Mesenchymal stem cell (in vitro differentiated cells and primary cell): ENCODE measurements around the gene SEMA3A.

Experiments used
- DNase-seq: peaks from one replicate; pipeline ENCODE4 v3.0.0-alpha.2; 2013
- H2AFZ ChIP-seq: one replicate; pipeline ENCODE4 v1.6.1; 2013; ENCODE audit warnings: low read depth, mild to moderate bottlenecking, control low read depth, inconsistent platforms, low read length, moderate library complexity
- H2AK5ac ChIP-seq: 2 replicates; pipeline ENCODE4 v1.6.1; 2013; ENCODE audit warnings: low read length, moderate library complexity, mild to moderate bottlenecking, inconsistent platforms; ENCODE audit not compliant: severe bottlenecking
- H2BK120ac ChIP-seq: one replicate; pipeline ENCODE4 v1.6.1; 2013; ENCODE audit warnings: low read depth, mild to moderate bottlenecking, inconsistent platforms, low read length, moderate library complexity
- H2BK12ac ChIP-seq, 2 experiments: one replicate each; pipeline ENCODE4 v1.6.1; 2013; ENCODE audit warnings: inconsistent platforms in 2 of 2, low read length in 2 of 2, mild to moderate bottlenecking in 2 of 2, moderate library complexity in 2 of 2, control low read depth in 1 of 2
- H2BK15ac ChIP-seq: one replicate; pipeline ENCODE4 v1.6.1; 2013; ENCODE audit warnings: mild to moderate bottlenecking, low read depth, inconsistent platforms; ENCODE audit not compliant: poor library complexity, severe bottlenecking
- H2BK5ac ChIP-seq: 2 replicates; pipeline ENCODE4 v1.6.1; 2013; ENCODE audit warnings: low read depth, mild to moderate bottlenecking, low read length, control low read depth, inconsistent platforms; ENCODE audit not compliant: poor library complexity, severe bottlenecking
- H3K14ac ChIP-seq, 2 experiments: one replicate each; pipeline ENCODE4 v1.6.1; 2013; ENCODE audit warnings: inconsistent platforms in 2 of 2, low read length in 2 of 2, control low read depth in 1 of 2, mild to moderate bottlenecking in 1 of 2, moderate library complexity in 1 of 2
- H3K18ac ChIP-seq, 2 experiments: one replicate each; pipeline ENCODE4 v1.6.1; 2013; ENCODE audit warnings: inconsistent platforms in 2 of 2, low read length in 2 of 2, control low read depth in 1 of 2, low read depth in 1 of 2, mild to moderate bottlenecking in 1 of 2
- H3K23ac ChIP-seq, 2 experiments: one replicate each; pipeline ENCODE4 v1.6.1; 2013; ENCODE audit warnings: inconsistent platforms in 2 of 2, low read length in 2 of 2, mild to moderate bottlenecking in 2 of 2, moderate library complexity in 2 of 2, control low read depth in 1 of 2
- H3K27ac ChIP-seq: 2 replicates; pipeline ENCODE4 v1.5.1; 2013; ENCODE audit warnings: mild to moderate bottlenecking, moderate library complexity, low read length, control low read depth, inconsistent platforms; ENCODE audit not compliant: poor library complexity, severe bottlenecking
- H3K27me3 ChIP-seq, 2 experiments: 2 replicates each; pipeline versions ENCODE4 v1.6.1 to v1.7.0; 2013; ENCODE audit warnings: low read length in 2 of 2, mild to moderate bottlenecking in 2 of 2, moderate library complexity in 2 of 2, control low read depth in 1 of 2, inconsistent platforms in 1 of 2; ENCODE audit not compliant: control insufficient read depth in 1 of 2, insufficient read depth in 1 of 2
- H3K36me3 ChIP-seq, 2 experiments: 2 replicates each; pipeline versions ENCODE4 v1.6.1 to v1.7.0; 2013; ENCODE audit warnings: low read length in 2 of 2, control low read depth in 1 of 2, inconsistent platforms in 1 of 2, low read depth in 1 of 2, mild to moderate bottlenecking in 1 of 2; ENCODE audit not compliant: insufficient read depth in 2 of 2, control insufficient read depth in 1 of 2
- H3K4ac ChIP-seq, 2 experiments: one replicate each; pipeline ENCODE4 v1.6.1; 2013; ENCODE audit warnings: inconsistent platforms in 2 of 2, low read length in 2 of 2, mild to moderate bottlenecking in 2 of 2, moderate library complexity in 2 of 2, control low read depth in 1 of 2, low read depth in 1 of 2
- H3K4me1 ChIP-seq: 2 replicates; pipeline ENCODE4 v1.6.1; 2013; ENCODE audit warnings: low read depth, low read length, control low read depth; ENCODE audit not compliant: control insufficient read depth, insufficient read depth
- H3K4me2 ChIP-seq: 2 replicates; pipeline ENCODE4 v1.6.1; 2013; ENCODE audit warnings: low read length, mild to moderate bottlenecking, inconsistent platforms; ENCODE audit not compliant: poor library complexity, severe bottlenecking
- H3K4me3 ChIP-seq, 2 experiments: 2 replicates each; pipeline versions ENCODE4 v1.5.1 to v1.7.0; 2013; ENCODE audit warnings: low read length in 2 of 2, mild to moderate bottlenecking in 2 of 2, control low read depth in 1 of 2, low read depth in 1 of 2; ENCODE audit not compliant: insufficient read depth in 1 of 2
- H3K79me1 ChIP-seq: replicated peaks from 2 replicates; pipeline ENCODE4 v1.6.1; 2013; ENCODE audit warnings: mild to moderate bottlenecking, control low read depth, low read length, inconsistent platforms; ENCODE audit not compliant: poor library complexity, severe bottlenecking
- H3K9ac ChIP-seq: 2 replicates; pipeline ENCODE4 v1.7.0; 2013; ENCODE audit warnings: mild to moderate bottlenecking, low read length, moderate library complexity
- H3K9me3 ChIP-seq: 2 replicates; pipeline ENCODE4 v1.7.0; 2013; ENCODE audit warnings: mild to moderate bottlenecking, low read length; ENCODE audit not compliant: control insufficient read depth
- H4K8ac ChIP-seq: one replicate; pipeline ENCODE4 v1.6.1; 2013; ENCODE audit warnings: inconsistent platforms, mild to moderate bottlenecking, low read length, moderate library complexity
- H4K91ac ChIP-seq: one replicate; pipeline ENCODE4 v1.6.1; 2013; ENCODE audit warnings: mild to moderate bottlenecking, low read length, inconsistent platforms
- WGBS: methylation state at CpG from one replicate; pipeline ENCODE4 v1.1.7; 2013; ENCODE audit warnings: mixed read lengths; 5-methylcytosine and 5-hydroxymethylcytosine counted together

The SEMA3A gene

GRCh38 chr7:84049071-84049836 is 145.3 kb downstream of the SEMA3A start:
- Histone ChIP-seq H3K18ac (no peak overlapping the region), H2AK5ac (no peak overlapping the region), H4K8ac (no peak overlapping the region), H3K4me2 (no peak overlapping the region), H3K9ac (no peak overlapping the region), H3K27ac (no peak overlapping the region), H2AFZ (no peak overlapping the region), H3K79me1 (no peaks in the 10 kb centered on the region), H2BK12ac (no peak overlapping the region), H3K27me3 (no peaks in the 10 kb centered on the region), H2BK15ac (no peak overlapping the region), H3K36me3 (no peaks in the 10 kb centered on the region), H3K14ac (no peak overlapping the region), H3K4ac (no peak overlapping the region), H4K91ac (no peak overlapping the region), H2BK5ac (no peak overlapping the region), H3K4me3 (no peak overlapping the region), H3K4me1 (no peaks in the 10 kb centered on the region), H2BK120ac (no peak overlapping the region), H3K23ac (no peak overlapping the region), H3K9me3 (no peaks in the 10 kb centered on the region)
- DNase-seq: no peak

GRCh38 chr7:84047085-84047484 is 147.5 kb downstream of the SEMA3A start:
- no peak overlapping the region for H3K14ac ChIP-seq
- H3K9me3 ChIP-seq: no peaks in the 10 kb centered on the region
- H3K27me3 ChIP-seq: no peaks in the 10 kb centered on the region
- H4K91ac ChIP-seq: no peak overlapping the region
- no peak overlapping the region for H2AFZ ChIP-seq
- WGBS: 89% methylated on average over 1 of the region's 2 CpGs
- H3K27ac ChIP-seq: no peak overlapping the region
- no peak overlapping the region for H2AK5ac ChIP-seq
- H3K4me3 ChIP-seq: no peak overlapping the region
- H3K4ac ChIP-seq: no peak overlapping the region
- H4K8ac ChIP-seq: no peak overlapping the region
- no peak overlapping the region for H2BK5ac ChIP-seq
- no peaks in the 10 kb centered on the region for H3K79me1 ChIP-seq
- H2BK15ac ChIP-seq: no peak overlapping the region
- H3K36me3 ChIP-seq: no peaks in the 10 kb centered on the region
- H2BK12ac ChIP-seq: no peak overlapping the region
- no peak overlapping the region for H3K9ac ChIP-seq
- H2BK120ac ChIP-seq: no peak overlapping the region
- H3K4me1 ChIP-seq: no peaks in the 10 kb centered on the region
- no peak overlapping the region for H3K18ac ChIP-seq
- H3K23ac ChIP-seq: no peak overlapping the region
- no peak overlapping the region for H3K4me2 ChIP-seq
- no peak for DNase-seq

- Histone ChIP-seq H3K27ac (no peak overlapping the region), H3K36me3 (no peaks in the 10 kb centered on the region), H3K27me3 (no peaks in the 10 kb centered on the region), H4K8ac (no peak overlapping the region), H3K79me1 (no peaks in the 10 kb centered on the region), H2BK12ac (no peak overlapping the region), H3K4ac (no peak overlapping the region), H2BK5ac (no peak overlapping the region), H3K14ac (no peak overlapping the region), H3K4me3 (no peak overlapping the region), H4K91ac (no peak overlapping the region), H2AFZ (no peak overlapping the region), H3K4me1 (no peaks in the 10 kb centered on the region), H3K4me2 (no peak overlapping the region), H2AK5ac (no peak overlapping the region), H3K9ac (no peak overlapping the region), H3K9me3 (no peaks in the 10 kb centered on the region), H3K23ac (no peak overlapping the region), H3K18ac (no peak overlapping the region), H2BK15ac (no peak overlapping the region), H2BK120ac (no peak overlapping the region)
- 93% methylated on average over 2 of the region's 2 CpGs for WGBS
- DNase-seq: no peak
Measured at GRCh38 chr7:84044834-84045233, 149.8 kb downstream of the SEMA3A start.

- Histone ChIP-seq H4K91ac (no peak overlapping the region), H3K4me3 (no peak overlapping the region), H3K4me2 (no peak overlapping the region), H3K18ac (no peak overlapping the region), H3K27ac (no peak overlapping the region), H3K9ac (peak overlapping the region; percentile 49), H3K4me1 (no peaks in the 10 kb centered on the region), H3K23ac (no peak overlapping the region), H3K36me3 (no peaks in the 10 kb centered on the region), H3K14ac (no peak overlapping the region), H4K8ac (no peak overlapping the region), H2BK120ac (no peak overlapping the region), H2BK15ac (no peak overlapping the region), H3K27me3 (no peaks in the 10 kb centered on the region), H2AFZ (no peak overlapping the region), H3K4ac (no peak overlapping the region), H2BK12ac (no peak overlapping the region), H2BK5ac (no peak overlapping the region), H3K79me1 (no peaks in the 10 kb centered on the region), H3K9me3 (no peaks in the 10 kb centered on the region), H2AK5ac (no peak overlapping the region)
- no peak for DNase-seq
- WGBS: 36% methylated on average over 1 of the region's 1 CpG
Measured at GRCh38 chr7:84043661-84044191, 150.9 kb downstream of the SEMA3A start.
